A673 (cell line): ENCODE measurements around the gene TNFSF11. TPM values are rescaled to one million over a fixed set of nuclear protein-coding genes. Genes with fewer than 3 reads are reported as not detected.

ENCODE experiments used
- BruUV-seq: library from RNA; stranded (reverse); fragments of 400-500 nt; replicated peaks from 2 replicates; lab custom pipeline; 2021; lab: Mats Ljungman, UMichigan
- CTCF ChIA-PET: fragments of 300-600 bp; sonication (Branson Sonifier 250); formaldehyde crosslinking; loops from one replicate; lab custom pipeline; 2022; ENCODE audit warnings: antibody characterized with exemption; lab: Charles Lee
- POLR2A ChIA-PET: fragments of 300-600 bp; sonication (Branson Sonifier 250); formaldehyde crosslinking; loops from one replicate; lab custom pipeline; 2022; ENCODE audit warnings: antibody characterized with exemption; ENCODE audit not compliant: low non-redundant PET; lab: Charles Lee
- DNase-seq: peaks from one replicate; pipeline ENCODE4 v3.0.0-alpha.2; 2015; ENCODE audit warnings: low spot score
- H3K27ac ChIP-seq: fragments of 200-600 bp; sonication (generic); 2 replicates; pipeline ENCODE4 v1.5.1; 2016; ENCODE audit warnings: mixed run types, low read depth, mild to moderate bottlenecking, mixed read lengths, antibody characterized with exemption, low read length; ENCODE audit not compliant: poor library complexity, severe bottlenecking
- H3K27me3 ChIP-seq: fragments of 200-600 bp; sonication (generic); replicated peaks from 2 replicates; pipeline ENCODE4 v1.6.1; 2017; ENCODE audit warnings: mixed run types, low read depth, mild to moderate bottlenecking, mixed read lengths, antibody characterized with exemption, low read length; ENCODE audit not compliant: insufficient read depth, poor library complexity
- H3K36me3 ChIP-seq: fragments of 200-600 bp; sonication (generic); 2 replicates; pipeline ENCODE4 v1.6.1; 2016; ENCODE audit warnings: mixed run types, mild to moderate bottlenecking, mixed read lengths, antibody characterized with exemption, low read length; ENCODE audit not compliant: insufficient read depth, poor library complexity, severe bottlenecking
- H3K4me1 ChIP-seq: fragments of 200-600 bp; sonication (generic); 2 replicates; pipeline ENCODE4 v1.6.1; 2017; ENCODE audit warnings: mixed run types, mild to moderate bottlenecking, mixed read lengths, antibody characterized with exemption, low read length; ENCODE audit not compliant: insufficient read depth, poor library complexity, severe bottlenecking
- H3K4me3 ChIP-seq: fragments of 200-600 bp; sonication (generic); 2 replicates; pipeline ENCODE4 v1.5.1; 2016; ENCODE audit warnings: low read depth, mixed run types, mild to moderate bottlenecking, mixed read lengths, low read length; ENCODE audit not compliant: poor library complexity, severe bottlenecking
- H3K9me3 ChIP-seq: fragments of 200-600 bp; sonication (generic); 2 replicates; pipeline ENCODE4 v1.6.1; 2016; ENCODE audit warnings: mixed run types, low read depth, mild to moderate bottlenecking, mixed read lengths, antibody characterized with exemption, low read length; ENCODE audit not compliant: poor library complexity, severe bottlenecking
- CTCF ChIP-seq: fragments of 300-800, 200-600 bp; sonication (generic); conservative IDR thresholded peaks from 2 replicates; pipeline ENCODE4 v1.5.1; 2017; ENCODE audit warnings: low read depth, mild to moderate bottlenecking, antibody characterized with exemption, low read length, moderate library complexity, mixed read lengths
- EZH2 ChIP-seq: fragments of 200-600 bp; sonication (generic); IDR thresholded peaks from 2 replicates; pipeline ENCODE4 v1.6.1; 2017; ENCODE audit warnings: borderline replicate concordance, low read depth, mild to moderate bottlenecking, mixed read lengths, antibody characterized with exemption, low read length; ENCODE audit not compliant: poor library complexity, severe bottlenecking
- intact Hi-C: fragments of 100-400 bp; cut with micrococcal nuclease; formaldehyde crosslinking; loops from one replicate; pipeline ENCODE4 v1.10.0; 2022; ENCODE audit not compliant: unreplicated experiment
- total RNA-seq: library from RNA; stranded (reverse); gene quantifications from 2 replicates; pipeline ENCODE4 v1.2.3, GENCODE V29; 2021

The TNFSF11 gene
- total RNA-seq, 1 experiment from 2014 or later, result not detected

GRCh38 chr13:42656161-42656560, 82.2 kb downstream of the TNFSF11 start:
- no peaks in the 10 kb centered on the region for H3K36me3 ChIP-seq
- no peak overlapping the region for H3K27ac ChIP-seq
- ChIA-PET CTCF (no interaction called here), POLR2A (no interaction called here)
- BruUV-seq, result no TSS peak
- peaks cover 5% of the 10 kb centered on the region for H3K4me1 ChIP-seq
- no peaks in the 10 kb centered on the region for H3K9me3 ChIP-seq
- H3K27me3 ChIP-seq, result peaks cover 65% of the 10 kb centered on the region
- no peak overlapping the region for H3K4me3 ChIP-seq
- DNase-seq, result no peak
- intact Hi-C loops, result no loop called here
- TF ChIP-seq CTCF (no peak), EZH2 (no peak)

- Histone ChIP-seq H3K4me3 (no peak overlapping the region), H3K27ac (no peak overlapping the region), H3K36me3 (no peaks in the 10 kb centered on the region), H3K27me3 (peaks cover 59% of the 10 kb centered on the region), H3K4me1 (peaks cover 5% of the 10 kb centered on the region), H3K9me3 (no peaks in the 10 kb centered on the region)
- BruUV-seq, result no TSS peak
- intact Hi-C loops, result no loop called here
- ChIA-PET POLR2A (no interaction called here), CTCF (no interaction called here)
- no peak for DNase-seq
- no peak for TF ChIP-seq CTCF
- TF ChIP-seq EZH2, result no peak
Observed at GRCh38 chr13:42656958-42657357, 83.0 kb downstream of the TNFSF11 start.

Other genes with a start within 250 kb of the TNFSF11 start
- not detected in 2 replicates for gene FAM216B, start 207.4 kb downstream of the TNFSF11 start, total RNA-seq